ENCODE results near the gene PAK4. TPM values are rescaled to one million over a fixed set of nuclear protein-coding genes. Genes with fewer than 3 reads are reported as not detected.

Gene PAK4
- total RNA-seq, 3 donors from 2014 or later (not counting 1 experiment from before 2014, with no cell fraction given), result 6.7 to 13.4 (median 11.8) TPM

DNA sequence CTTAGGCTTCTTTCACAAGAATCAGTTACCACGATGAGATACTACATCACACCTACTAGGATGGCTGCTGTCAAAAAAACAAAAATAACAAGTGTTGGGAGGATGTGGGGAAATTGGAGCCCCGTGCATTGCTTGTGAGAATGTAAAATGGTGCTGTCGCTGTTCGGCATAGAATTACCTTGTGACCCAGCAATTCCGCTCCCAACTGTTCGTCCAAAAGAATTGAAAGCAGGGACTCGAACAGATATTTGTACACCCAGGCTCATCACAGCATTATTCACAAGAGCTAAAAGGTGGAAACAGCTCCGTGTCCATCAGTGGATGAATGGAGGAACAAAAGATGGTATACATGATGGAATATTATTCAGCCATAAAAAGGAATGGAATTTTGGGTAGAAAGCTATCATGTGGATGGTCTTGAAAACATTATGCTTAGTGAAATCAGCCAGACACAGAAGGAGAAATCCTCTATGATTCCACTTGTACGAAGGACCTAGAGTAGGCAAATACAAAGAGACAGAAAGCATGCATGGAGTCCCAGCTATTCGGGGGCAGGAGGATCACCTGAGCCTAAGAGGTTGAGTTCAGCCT lies 23.4 kb downstream of the PAK4 start:
- peak overlapping the region; percentile 38 to 75 for H3K27ac Mint-ChIP-seq
- 92% methylated on average over 9 of the region's 10 CpGs for WGBS (ENCODE audit: insufficient coverage)
- Histone ChIP-seq H3K27ac (ENCODE audit: low read length) (no peak overlapping the region), H3K36me3 (ENCODE audit: control insufficient read depth, insufficient read depth, low read length) (no peaks in the 10 kb centered on the region), H3K9me3 (ENCODE audit: control insufficient read depth, insufficient read depth, low read length) (no peaks in the 10 kb centered on the region), H3K4me3 (ENCODE audit: low read length) (no peak overlapping the region), H3K27me3 (ENCODE audit: control insufficient read depth, insufficient read depth, low read length) (no peaks in the 10 kb centered on the region), H3K4me1 (ENCODE audit: control insufficient read depth, insufficient read depth, low read length) (peaks cover 33% of the 10 kb centered on the region)
- no peaks in the 10 kb centered on the region for H3K36me3 Mint-ChIP-seq
- no peaks in the 10 kb centered on the region for H3K27me3 Mint-ChIP-seq (ENCODE audit: low read depth in 2 of 2)
- H3K4me1 Mint-ChIP-seq, result peaks cover 61 to 66% of the 10 kb centered on the region in 2 donors
- ATAC-seq, result peak in 1 of 3 donors; percentile 60
- DNase-seq, result no peak
- H3K9me3 Mint-ChIP-seq, result no peaks in the 10 kb centered on the region
- TF ChIP-seq, protein P1, sequence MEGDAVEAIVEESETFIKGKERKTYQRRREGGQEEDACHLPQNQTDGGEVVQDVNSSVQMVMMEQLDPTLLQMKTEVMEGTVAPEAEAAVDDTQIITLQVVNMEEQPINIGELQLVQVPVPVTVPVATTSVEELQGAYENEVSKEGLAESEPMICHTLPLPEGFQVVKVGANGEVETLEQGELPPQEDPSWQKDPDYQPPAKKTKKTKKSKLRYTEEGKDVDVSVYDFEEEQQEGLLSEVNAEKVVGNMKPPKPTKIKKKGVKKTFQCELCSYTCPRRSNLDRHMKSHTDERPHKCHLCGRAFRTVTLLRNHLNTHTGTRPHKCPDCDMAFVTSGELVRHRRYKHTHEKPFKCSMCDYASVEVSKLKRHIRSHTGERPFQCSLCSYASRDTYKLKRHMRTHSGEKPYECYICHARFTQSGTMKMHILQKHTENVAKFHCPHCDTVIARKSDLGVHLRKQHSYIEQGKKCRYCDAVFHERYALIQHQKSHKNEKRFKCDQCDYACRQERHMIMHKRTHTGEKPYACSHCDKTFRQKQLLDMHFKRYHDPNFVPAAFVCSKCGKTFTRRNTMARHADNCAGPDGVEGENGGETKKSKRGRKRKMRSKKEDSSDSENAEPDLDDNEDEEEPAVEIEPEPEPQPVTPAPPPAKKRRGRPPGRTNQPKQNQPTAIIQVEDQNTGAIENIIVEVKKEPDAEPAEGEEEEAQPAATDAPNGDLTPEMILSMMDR (IDR thresholded peaks at IDR 0.05), result no peak
- peak overlapping the region; percentile 72 for H3K4me3 Mint-ChIP-seq
- intact Hi-C loops (cut with micrococcal nuclease), result no loop called here

DNA sequence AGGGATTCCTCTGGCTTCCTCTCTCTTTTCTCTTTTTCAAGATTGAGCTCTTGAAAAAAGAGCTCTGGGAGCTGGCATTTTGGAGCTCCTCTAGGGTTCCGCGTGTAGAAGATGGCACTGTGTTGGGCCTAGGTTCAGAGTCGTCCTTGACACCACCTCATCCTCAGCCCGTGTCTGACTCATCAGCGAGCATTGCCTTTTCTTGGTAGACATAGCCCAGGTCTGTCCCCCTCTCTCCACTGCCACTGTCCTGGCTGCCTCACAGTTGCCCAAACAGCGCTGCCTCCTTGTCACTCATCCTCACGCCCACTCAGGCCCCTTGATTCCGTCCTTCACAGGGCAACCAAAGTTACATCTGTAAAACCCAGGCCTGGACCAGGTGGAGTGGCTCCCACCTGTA lies 24.6 kb downstream of the PAK4 start:
- ATAC-seq (no peak), DNase-seq (no peak)
- WGBS (ENCODE audit: insufficient coverage), result 95% methylated on average over 8 of the region's 8 CpGs
- Histone ChIP-seq H3K4me1 (ENCODE audit: control insufficient read depth, insufficient read depth, low read length) (peaks cover 21% of the 10 kb centered on the region), H3K9me3 (ENCODE audit: control insufficient read depth, insufficient read depth, low read length) (no peaks in the 10 kb centered on the region), H3K4me3 (ENCODE audit: low read length) (no peak overlapping the region), H3K27me3 (ENCODE audit: control insufficient read depth, insufficient read depth, low read length) (no peaks in the 10 kb centered on the region), H3K27ac (ENCODE audit: low read length) (no peak overlapping the region), H3K36me3 (ENCODE audit: control insufficient read depth, insufficient read depth, low read length) (no peaks in the 10 kb centered on the region)
- TF ChIP-seq, protein P1 (IDR thresholded peaks at IDR 0.05), result no peak
- Mint-ChIP-seq H3K27me3 (ENCODE audit: low read depth in 2 of 2) (no peaks in the 10 kb centered on the region), H3K4me3 (no peak overlapping the region), H3K36me3 (no peaks in the 10 kb centered on the region), H3K9me3 (no peaks in the 10 kb centered on the region), H3K27ac (no peak overlapping the region), H3K4me1 (peaks cover 52 to 58% of the 10 kb centered on the region in 2 donors)
- intact Hi-C loops (cut with micrococcal nuclease), result no loop called here

DNA sequence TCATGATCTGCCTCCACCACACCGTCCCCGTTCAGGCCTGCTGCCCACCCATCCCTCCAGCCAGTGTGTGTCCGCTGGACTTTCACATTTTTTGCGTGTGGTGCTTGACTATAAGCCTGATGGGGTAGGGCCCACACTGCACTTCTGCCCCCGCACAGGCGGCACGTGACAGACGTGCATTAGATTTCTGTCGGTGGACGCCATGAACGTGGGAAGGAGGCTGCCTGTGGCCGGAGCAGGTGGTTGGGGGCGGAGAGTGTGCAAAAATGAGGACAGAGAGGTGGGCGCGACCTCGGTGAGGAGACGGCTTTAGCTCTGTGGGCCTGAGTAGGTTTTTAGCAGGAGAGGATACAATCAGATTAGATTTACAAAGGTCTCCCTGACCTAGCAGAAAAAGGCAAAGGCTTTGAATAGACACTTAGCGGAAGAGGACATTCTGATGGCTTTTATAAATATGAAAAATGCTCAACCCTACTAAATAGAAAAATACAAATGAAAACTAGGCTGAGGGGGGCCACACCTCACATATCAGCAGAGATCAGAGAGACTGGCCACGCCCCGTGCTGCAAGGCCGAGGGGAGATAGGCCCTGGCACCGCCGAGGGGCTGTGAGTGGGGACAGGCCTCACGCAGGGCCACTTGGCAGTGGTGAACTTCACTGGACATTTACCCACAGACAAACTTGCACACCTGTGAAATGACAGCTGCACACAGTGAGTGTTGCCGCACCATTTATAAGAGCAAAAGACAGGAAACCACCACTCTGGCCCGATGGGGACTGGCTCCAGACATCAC lies 25.4 kb downstream of the PAK4 start:
- H3K9me3 Mint-ChIP-seq, result no peaks in the 10 kb centered on the region
- WGBS (ENCODE audit: insufficient coverage), result 60% methylated on average over 25 of the region's 26 CpGs
- peak in 2 of 3 donors; percentile 40 to 44 for ATAC-seq
- Histone ChIP-seq H3K27ac (ENCODE audit: low read length) (no peak overlapping the region), H3K36me3 (ENCODE audit: control insufficient read depth, insufficient read depth, low read length) (no peaks in the 10 kb centered on the region), H3K27me3 (ENCODE audit: control insufficient read depth, insufficient read depth, low read length) (no peaks in the 10 kb centered on the region), H3K4me3 (ENCODE audit: low read length) (no peak overlapping the region), H3K9me3 (ENCODE audit: control insufficient read depth, insufficient read depth, low read length) (no peaks in the 10 kb centered on the region), H3K4me1 (ENCODE audit: control insufficient read depth, insufficient read depth, low read length) (peaks cover 21% of the 10 kb centered on the region)
- no peaks in the 10 kb centered on the region for H3K36me3 Mint-ChIP-seq
- intact Hi-C loops (cut with micrococcal nuclease), result no loop called here
- peaks cover 49 to 57% of the 10 kb centered on the region in 2 donors for H3K4me1 Mint-ChIP-seq
- H3K4me3 Mint-ChIP-seq, result peak overlapping the region; percentile 25
- H3K27ac Mint-ChIP-seq, result peak overlapping the region; percentile 63 to 72
- TF ChIP-seq, protein P1 (IDR thresholded peaks at IDR 0.05), result no peak
- no peak for DNase-seq
- H3K27me3 Mint-ChIP-seq (ENCODE audit: low read depth in 2 of 2), result no peaks in the 10 kb centered on the region
